ENCODE data around the gene ZBTB7C. TPM values are rescaled to one million over a fixed set of nuclear protein-coding genes. Genes with fewer than 3 reads are reported as not detected.

Gene ZBTB7C
- total and polyA plus RNA-seq, 10 of the 15 experiments (the other 5 are each of a cell fraction or from before 2014, with no cell fraction given): under 0.01 to 0.08 (median 0.01) TPM; not detected in 7

DNA sequence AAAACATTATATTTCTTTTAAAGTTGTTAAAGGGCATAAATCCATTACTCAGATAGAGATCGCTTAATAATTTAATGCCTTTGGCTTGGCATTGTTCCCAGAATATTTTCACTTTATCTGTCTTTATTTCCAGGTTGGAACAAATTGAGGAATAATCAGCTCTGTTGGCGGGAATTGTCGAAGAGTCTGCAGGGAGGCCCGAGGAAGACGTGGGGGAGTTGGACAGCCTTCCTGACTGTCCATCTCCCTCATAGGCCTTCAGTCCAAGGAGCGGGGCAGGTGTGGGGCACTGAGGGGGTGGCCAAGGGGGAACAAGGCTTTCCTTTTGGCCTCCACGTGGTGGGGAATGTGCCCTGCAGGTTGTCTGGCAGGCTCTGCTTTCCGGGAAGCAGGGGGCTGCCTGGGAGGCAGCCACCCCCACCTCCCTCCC is 179.6 kb downstream of the ZBTB7C start:
- CTCF ChIA-PET: interaction anchor here (1.7 kb wide), 1 partner anchor 216 kb away, joined by 5 read pairs; no protein-coding TSS in a partner anchor
- TF ChIP-seq, protein P1, sequence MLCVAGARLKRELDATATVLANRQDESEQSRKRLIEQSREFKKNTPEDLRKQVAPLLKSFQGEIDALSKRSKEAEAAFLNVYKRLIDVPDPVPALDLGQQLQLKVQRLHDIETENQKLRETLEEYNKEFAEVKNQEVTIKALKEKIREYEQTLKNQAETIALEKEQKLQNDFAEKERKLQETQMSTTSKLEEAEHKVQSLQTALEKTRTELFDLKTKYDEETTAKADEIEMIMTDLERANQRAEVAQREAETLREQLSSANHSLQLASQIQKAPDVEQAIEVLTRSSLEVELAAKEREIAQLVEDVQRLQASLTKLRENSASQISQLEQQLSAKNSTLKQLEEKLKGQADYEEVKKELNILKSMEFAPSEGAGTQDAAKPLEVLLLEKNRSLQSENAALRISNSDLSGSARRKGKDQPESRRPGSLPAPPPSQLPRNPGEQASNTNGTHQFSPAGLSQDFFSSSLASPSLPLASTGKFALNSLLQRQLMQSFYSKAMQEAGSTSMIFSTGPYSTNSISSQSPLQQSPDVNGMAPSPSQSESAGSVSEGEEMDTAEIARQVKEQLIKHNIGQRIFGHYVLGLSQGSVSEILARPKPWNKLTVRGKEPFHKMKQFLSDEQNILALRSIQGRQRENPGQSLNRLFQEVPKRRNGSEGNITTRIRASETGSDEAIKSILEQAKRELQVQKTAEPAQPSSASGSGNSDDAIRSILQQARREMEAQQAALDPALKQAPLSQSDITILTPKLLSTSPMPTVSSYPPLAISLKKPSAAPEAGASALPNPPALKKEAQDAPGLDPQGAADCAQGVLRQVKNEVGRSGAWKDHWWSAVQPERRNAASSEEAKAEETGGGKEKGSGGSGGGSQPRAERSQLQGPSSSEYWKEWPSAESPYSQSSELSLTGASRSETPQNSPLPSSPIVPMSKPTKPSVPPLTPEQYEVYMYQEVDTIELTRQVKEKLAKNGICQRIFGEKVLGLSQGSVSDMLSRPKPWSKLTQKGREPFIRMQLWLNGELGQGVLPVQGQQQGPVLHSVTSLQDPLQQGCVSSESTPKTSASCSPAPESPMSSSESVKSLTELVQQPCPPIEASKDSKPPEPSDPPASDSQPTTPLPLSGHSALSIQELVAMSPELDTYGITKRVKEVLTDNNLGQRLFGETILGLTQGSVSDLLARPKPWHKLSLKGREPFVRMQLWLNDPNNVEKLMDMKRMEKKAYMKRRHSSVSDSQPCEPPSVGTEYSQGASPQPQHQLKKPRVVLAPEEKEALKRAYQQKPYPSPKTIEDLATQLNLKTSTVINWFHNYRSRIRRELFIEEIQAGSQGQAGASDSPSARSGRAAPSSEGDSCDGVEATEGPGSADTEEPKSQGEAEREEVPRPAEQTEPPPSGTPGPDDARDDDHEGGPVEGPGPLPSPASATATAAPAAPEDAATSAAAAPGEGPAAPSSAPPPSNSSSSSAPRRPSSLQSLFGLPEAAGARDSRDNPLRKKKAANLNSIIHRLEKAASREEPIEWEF (IDR thresholded peaks at IDR 0.05; ENCODE audit: insufficient replicate concordance, low read depth, low read length): no peak
- TF ChIP-seq SUZ12 (IDR thresholded peaks at IDR 0.05; ENCODE audit: unreplicated experiment) (no peak), HCFC1 (IDR thresholded peaks at IDR 0.05; ENCODE audit: low read length) (no peak), MEF2B (IDR thresholded peaks at IDR 0.05; ENCODE audit: partially characterized antibody, poor library complexity, severe bottlenecking) (no peak), RFX5 (IDR thresholded peaks at IDR 0.05; ENCODE audit: low read depth, low read length) (no peak), RUNX3 (IDR thresholded peaks at IDR 0.05; ENCODE audit: low read length) (no peak), BRCA1 (IDR thresholded peaks at IDR 0.05; ENCODE audit: low read depth, low read length) (no peak), ZNF24 (IDR thresholded peaks at IDR 0.05) (no peak)
- TF ChIP-seq, protein P2, sequence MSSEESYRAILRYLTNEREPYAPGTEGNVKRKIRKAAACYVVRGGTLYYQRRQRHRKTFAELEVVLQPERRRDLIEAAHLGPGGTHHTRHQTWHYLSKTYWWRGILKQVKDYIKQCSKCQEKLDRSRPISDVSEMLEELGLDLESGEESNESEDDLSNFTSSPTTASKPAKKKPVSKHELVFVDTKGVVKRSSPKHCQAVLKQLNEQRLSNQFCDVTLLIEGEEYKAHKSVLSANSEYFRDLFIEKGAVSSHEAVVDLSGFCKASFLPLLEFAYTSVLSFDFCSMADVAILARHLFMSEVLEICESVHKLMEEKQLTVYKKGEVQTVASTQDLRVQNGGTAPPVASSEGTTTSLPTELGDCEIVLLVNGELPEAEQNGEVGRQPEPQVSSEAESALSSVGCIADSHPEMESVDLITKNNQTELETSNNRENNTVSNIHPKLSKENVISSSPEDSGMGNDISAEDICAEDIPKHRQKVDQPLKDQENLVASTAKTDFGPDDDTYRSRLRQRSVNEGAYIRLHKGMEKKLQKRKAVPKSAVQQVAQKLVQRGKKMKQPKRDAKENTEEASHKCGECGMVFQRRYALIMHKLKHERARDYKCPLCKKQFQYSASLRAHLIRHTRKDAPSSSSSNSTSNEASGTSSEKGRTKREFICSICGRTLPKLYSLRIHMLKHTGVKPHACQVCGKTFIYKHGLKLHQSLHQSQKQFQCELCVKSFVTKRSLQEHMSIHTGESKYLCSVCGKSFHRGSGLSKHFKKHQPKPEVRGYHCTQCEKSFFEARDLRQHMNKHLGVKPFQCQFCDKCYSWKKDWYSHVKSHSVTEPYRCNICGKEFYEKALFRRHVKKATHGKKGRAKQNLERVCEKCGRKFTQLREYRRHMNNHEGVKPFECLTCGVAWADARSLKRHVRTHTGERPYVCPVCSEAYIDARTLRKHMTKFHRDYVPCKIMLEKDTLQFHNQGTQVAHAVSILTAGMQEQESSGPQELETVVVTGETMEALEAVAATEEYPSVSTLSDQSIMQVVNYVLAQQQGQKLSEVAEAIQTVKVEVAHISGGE (CRISPR knock-in tag; IDR thresholded peaks at IDR 0.05): no peak
- TF ChIP-seq, protein P3, sequence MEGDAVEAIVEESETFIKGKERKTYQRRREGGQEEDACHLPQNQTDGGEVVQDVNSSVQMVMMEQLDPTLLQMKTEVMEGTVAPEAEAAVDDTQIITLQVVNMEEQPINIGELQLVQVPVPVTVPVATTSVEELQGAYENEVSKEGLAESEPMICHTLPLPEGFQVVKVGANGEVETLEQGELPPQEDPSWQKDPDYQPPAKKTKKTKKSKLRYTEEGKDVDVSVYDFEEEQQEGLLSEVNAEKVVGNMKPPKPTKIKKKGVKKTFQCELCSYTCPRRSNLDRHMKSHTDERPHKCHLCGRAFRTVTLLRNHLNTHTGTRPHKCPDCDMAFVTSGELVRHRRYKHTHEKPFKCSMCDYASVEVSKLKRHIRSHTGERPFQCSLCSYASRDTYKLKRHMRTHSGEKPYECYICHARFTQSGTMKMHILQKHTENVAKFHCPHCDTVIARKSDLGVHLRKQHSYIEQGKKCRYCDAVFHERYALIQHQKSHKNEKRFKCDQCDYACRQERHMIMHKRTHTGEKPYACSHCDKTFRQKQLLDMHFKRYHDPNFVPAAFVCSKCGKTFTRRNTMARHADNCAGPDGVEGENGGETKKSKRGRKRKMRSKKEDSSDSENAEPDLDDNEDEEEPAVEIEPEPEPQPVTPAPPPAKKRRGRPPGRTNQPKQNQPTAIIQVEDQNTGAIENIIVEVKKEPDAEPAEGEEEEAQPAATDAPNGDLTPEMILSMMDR (IDR thresholded peaks at IDR 0.05 in 2 of 3, conservative IDR thresholded peaks at IDR 0.05 in 1 of 3; ENCODE audit: control insufficient read depth in 2 of 3, extremely low read depth in 1 of 3, insufficient read depth in 1 of 3, low read depth in 3 of 3, low read length in 3 of 3): no peak
- TF ChIP-seq, protein P4, sequence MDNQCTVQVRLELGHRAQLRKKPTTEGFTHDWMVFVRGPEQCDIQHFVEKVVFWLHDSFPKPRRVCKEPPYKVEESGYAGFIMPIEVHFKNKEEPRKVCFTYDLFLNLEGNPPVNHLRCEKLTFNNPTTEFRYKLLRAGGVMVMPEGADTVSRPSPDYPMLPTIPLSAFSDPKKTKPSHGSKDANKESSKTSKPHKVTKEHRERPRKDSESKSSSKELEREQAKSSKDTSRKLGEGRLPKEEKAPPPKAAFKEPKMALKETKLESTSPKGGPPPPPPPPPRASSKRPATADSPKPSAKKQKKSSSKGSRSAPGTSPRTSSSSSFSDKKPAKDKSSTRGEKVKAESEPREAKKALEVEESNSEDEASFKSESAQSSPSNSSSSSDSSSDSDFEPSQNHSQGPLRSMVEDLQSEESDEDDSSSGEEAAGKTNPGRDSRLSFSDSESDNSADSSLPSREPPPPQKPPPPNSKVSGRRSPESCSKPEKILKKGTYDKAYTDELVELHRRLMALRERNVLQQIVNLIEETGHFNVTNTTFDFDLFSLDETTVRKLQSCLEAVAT (IDR thresholded peaks at IDR 0.05): no peak

More for the DNA sequence above, 179.6 kb downstream of the ZBTB7C start:
- ATAC-seq (no peak), FAIRE-seq (no peak), DNase-seq (ENCODE audit: low read depth, low spot score) (no peak)
- SMC1A ChIA-PET (ENCODE audit: uncharacterized antibody, unreplicated experiment): no interaction called here
- Histone ChIP-seq H3K4me3 (no peak overlapping the region), H3K36me3 (ENCODE audit: control insufficient read depth in 2 of 2, insufficient read depth in 2 of 2, low read length in 1 of 2) (no peaks in the 10 kb centered on the region), H3K4me1 (ENCODE audit: control insufficient read depth, insufficient read depth, low read length) (no peaks in the 10 kb centered on the region), H4K20me1 (ENCODE audit: control insufficient read depth, insufficient read depth) (no peaks in the 10 kb centered on the region), H3K9ac (ENCODE audit: control insufficient read depth, insufficient read depth, low read length) (no peak overlapping the region), H3K79me2 (ENCODE audit: control insufficient read depth, insufficient read depth, low read length) (no peaks in the 10 kb centered on the region), H3K4me2 (ENCODE audit: control insufficient read depth, insufficient read depth) (no peak overlapping the region), H3K9me3 (replicated peaks; ENCODE audit: control insufficient read depth, insufficient read depth, low read length) (no peaks in the 10 kb centered on the region), H3K27ac (ENCODE audit: control insufficient read depth, insufficient read depth) (no peak overlapping the region), H3K27me3 (replicated peaks in 1 of 2; ENCODE audit: control insufficient read depth in 2 of 2, insufficient read depth in 2 of 2, low read length in 1 of 2) (no peaks in the 10 kb centered on the region; a peak in 1 of 4 replicates), H2AFZ (ENCODE audit: control insufficient read depth, low read depth, low read length) (no peak overlapping the region)
- intact Hi-C loops (cut with micrococcal nuclease; ENCODE audit: unreplicated experiment) (no loop called here), in situ Hi-C loops (cut with MboI) (no loop called here)
- WGBS (ENCODE audit: insufficient coverage, insufficient replicate concordance, low lambda C conversion rate, missing lambda C conversion rate): 34% methylated on average over 8 of the region's 8 CpGs
- RAD21 ChIA-PET (ENCODE audit: unreplicated experiment): no interaction called here
- POLR2A ChIA-PET: no interaction called here
- no TSS peak for BruUV-seq (replicated peaks)

Measured in GM12878 (cell line).